ENCODE data around the gene CD99.
"Not testable (repeated sequence)": the region's sequence is repeated elsewhere in the genome, so short reads cannot be mapped to it uniquely, and the experiment has no call there.

The CD99 gene, protein sequence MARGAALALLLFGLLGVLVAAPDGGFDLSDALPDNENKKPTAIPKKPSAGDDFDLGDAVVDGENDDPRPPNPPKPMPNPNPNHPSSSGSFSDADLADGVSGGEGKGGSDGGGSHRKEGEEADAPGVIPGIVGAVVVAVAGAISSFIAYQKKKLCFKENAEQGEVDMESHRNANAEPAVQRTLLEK

DNA sequence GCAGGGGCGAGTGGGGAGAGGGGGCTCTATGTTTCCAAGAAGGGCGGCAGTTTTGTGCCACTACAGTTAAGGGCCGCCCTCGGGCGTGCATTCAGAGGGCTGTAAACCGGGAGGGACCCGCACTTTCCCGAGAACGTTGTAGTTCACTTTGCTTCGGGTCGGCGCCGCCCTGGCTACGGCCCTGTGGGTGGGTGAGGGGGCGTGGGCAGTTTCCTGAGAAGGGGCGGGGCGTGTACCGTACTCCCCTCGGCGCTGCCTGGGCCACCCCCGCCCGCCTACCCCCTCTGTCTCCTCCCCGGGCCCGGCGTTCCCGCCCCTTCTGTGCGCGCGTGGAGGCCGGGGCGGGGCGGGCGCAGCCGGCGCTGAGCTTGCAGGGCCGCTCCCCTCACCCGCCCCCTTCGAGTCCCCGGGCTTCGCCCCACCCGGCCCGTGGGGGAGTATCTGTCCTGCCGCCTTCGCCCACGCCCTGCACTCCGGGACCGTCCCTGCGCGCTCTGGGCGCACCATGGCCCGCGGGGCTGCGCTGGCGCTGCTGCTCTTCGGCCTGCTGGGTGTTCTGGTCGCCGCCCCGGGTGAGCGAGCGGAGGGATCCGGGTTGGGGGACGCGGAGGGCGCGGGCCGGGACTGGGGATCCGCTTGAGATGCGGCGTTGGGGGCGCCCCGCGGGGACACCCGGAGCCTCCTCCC lies at the start of gene CD99:
Gene CD99, plus strand, starts transcription at position 440 of the 687 bp plus-strand sequence. Its CDS starts 66 bp downstream, at position 506.
- no peak for DNase-seq

DNA sequence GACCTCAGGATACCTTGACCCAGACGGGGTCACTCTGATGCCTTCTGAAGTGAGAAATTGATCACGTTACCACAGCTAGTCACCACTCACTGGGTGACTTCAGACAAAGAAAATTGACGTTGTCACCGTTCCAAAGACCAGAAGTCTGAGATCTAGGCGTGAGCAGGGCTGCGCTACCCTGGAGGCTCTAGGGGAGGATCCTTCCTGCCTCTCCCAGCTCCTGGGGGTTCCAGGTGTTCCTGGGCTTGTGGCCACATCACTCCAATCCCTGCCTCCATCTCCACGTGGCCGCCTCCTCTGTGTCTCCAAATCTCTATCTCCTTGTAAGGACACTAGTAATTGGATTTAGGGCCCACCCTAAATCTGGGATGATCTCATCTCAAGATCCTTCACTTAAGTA lies 48.9 kb upstream of the CD99 start:
- DNase-seq: no peak

- no peak for DNase-seq
Observed at GRCh38 chrX:2642791-2643190, 48.3 kb upstream of the CD99 start.

- DNase-seq: no peak
Observed at GRCh38 chrX:2643880-2644279, 47.2 kb upstream of the CD99 start.

DNA sequence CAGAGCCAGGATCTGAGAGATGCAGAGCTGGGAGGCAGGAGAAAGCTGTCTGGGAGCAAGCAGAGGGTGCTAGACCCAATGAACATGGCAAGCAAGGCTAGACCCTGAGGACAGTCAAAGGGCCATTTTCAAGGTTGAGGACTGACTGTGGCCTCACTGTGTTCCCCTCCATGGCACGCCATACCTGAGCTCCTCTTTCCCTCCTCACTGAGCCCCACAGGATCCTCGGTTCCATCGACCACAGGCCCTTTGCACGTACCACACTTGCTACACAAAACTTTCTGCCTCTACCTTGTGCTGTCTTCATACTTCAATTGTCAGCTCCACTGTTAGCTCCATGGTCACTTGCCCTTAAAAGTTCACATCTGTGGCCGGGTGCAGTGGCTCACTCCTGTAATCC lies 45.5 kb upstream of the CD99 start:
- DNase-seq: no peak

- DNase-seq: no peak
Observed at GRCh38 chrX:2647627-2648026, 43.5 kb upstream of the CD99 start.

- no peak for DNase-seq
Observed at GRCh38 chrX:2650037-2650436, 41.1 kb upstream of the CD99 start.

DNA sequence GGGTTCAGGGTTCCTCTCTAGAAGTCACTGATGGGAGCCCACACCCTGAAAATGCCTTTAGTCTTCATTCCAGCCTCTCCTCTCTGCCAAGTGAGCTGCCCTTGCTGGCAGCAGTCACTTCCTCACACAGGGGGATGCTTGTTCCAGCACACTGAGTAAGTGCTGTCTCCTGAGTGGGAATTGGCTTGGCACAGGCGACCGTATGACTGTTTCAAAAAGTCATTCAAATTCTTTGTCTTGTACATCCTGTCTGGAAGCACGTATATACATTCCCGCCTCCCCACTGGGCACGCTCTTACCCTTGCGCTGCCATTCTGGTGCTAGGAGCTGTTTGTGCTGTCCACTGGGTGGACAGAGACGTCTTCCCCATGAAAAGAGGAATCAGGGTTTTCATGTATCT lies 40.2 kb upstream of the CD99 start:
- DNase-seq: no peak

DNA sequence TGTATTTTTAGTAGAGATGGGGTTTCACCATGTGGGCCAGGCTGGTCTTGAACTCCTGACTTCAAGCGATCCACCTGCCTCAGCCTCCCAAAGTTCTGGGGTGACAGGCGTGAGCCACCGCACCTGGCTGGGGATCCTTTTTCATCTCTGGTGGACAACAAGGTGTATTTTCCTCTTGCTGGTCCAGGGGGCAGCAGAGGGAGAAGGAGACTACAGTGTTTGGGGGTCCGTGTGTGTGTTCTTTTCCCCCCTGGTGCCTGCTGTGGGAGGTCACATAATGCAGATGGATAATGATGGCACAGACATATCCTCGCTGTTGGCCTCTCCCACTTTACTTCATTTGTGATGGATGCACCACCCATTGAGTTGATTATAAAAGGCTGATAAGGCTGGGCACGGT lies 39.0 kb upstream of the CD99 start:
- no peak for DNase-seq

- DNase-seq: no peak
Observed at GRCh38 chrX:2654436-2655340, 36.4 kb upstream of the CD99 start.

- no peak for DNase-seq
Observed at GRCh38 chrX:2656257-2656836, 34.7 kb upstream of the CD99 start.

GRCh38 chrX:2657532-2658113 lies 33.5 kb upstream of the CD99 start:
- no peak for DNase-seq

- DNase-seq: no peak
Observed at GRCh38 chrX:2658585-2659292, 32.4 kb upstream of the CD99 start.

DNA sequence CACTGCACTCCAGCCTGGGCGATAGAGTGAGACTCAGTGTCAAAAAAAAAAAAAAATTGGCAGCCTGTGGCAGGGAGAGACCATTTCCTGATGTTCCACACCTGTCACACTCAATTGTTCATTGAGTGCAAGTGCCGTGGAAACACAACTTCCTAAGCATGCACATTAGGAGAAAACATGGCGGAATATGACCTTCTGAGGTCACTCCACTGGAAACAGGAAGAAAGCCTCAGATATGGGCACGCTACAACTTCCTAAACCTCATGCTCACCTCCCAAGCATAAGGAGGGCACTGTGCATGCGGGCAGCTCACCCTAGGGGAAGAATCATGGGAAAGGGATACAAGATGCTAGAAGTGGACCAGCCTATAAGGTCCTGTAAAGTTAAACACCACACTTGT lies 28.5 kb upstream of the CD99 start:
- no peak for DNase-seq

GRCh38 chrX:2664502-2664901 lies 26.6 kb upstream of the CD99 start:
- DNase-seq: no peak

DNA sequence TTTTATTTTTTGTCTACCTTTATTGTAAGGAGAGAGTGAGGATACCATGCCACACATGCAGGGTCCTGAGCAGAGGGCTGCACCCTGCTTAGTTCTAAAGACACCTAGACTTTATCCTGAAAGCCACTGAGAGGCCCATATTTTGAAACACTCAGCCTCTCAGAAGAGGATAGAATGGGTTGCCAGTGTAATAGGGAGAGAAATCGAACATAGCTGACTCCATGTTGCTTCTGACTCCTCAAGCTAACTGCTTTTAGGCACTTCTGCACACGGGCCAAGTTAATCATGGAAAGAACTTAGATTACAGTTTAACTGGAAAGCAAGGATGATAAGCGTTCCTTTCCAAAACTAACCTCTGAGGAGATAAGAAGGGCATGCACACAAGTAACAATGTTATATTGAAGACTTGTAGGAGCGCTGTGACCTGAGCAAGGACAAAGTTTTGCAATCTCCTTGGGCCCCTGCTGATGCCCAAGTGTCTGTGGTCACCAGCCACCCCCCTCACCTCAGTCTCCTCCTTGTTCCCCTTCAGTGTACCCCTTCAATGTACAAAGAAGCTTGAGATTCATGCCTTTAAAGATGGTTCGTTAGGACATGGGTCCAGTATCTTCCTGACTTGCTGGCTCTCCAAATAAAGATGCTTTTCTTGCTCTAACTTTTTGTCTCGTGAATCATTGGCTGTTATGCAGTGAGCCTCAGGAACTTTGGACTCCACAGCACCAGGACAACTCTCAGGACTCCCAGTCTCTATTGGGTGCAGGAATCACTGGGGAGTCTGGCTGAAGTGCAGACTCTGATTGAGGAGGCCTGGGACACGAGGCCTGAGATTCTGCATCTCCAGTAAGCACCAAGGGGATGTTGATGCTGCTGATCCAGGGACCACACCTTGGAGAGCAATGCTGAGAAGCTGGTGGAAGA lies 25.4 kb upstream of the CD99 start:
- DNase-seq: no peak

DNA sequence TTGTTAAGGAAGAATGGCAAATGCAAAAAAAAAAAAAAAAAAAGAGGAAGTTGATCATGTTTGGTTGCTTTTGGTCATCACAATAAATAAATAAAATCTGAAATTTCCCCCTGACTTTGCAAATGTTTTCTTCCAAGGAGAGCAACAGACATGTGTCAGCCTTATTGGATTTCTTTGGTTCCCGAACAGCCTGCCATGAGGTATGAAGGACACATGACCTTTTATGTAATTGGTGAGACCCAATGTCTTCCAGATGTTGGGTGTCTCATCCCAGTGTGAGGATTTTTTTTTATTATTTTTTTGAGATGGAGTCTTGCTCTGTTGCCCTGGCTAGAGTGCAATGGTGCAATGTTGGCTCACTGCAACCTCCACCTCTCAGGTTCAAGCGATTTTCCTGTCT lies 24.6 kb upstream of the CD99 start:
- DNase-seq: no peak

GRCh38 chrX:2670978-2671377 lies 20.1 kb upstream of the CD99 start:
- DNase-seq: no peak

DNA sequence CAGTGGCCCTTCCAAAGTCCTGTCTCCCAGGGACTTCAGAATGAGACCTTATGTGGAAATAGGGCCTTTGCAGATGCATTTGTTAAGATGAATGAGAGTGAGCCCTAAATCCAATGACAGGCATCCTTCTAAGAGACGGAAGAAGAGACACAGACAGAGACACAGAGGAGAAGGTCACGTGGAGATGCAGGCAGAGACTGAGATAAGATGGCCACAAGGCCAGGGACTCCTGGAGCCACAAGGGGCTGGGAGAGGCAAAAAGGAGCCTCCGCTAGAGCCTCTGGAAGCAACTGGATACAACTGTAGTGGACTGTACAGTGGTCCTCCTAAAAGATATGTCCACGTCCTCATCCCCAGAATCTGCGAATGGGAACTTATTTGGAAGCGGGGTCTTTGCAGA lies 19.0 kb upstream of the CD99 start:
- DNase-seq: no peak

- DNase-seq: no peak
Observed at GRCh38 chrX:2673611-2674010, 17.5 kb upstream of the CD99 start.

GRCh38 chrX:2675657-2676200 lies 15.4 kb upstream of the CD99 start:
- not testable (repeated sequence) for DNase-seq
